Right lobe of liver (tissue), 4 donors: Measurements from ENCODE around the gene ACVR2B.

ENCODE experiments used
- CTCF ChIP-seq, 4 donors: fragments of 200-600 bp in 3 of 4; fragments of 450-650 bp in 1 of 4; IDR thresholded peaks; one replicate each; pipeline versions ENCODE4 v1.5.1 to v1.8.0; 2016 to 2022; ENCODE audit warnings: antibody characterized with exemption in 4 of 4, mild to moderate bottlenecking in 2 of 4
- POLR2A ChIP-seq: fragments of 450-650 bp; IDR thresholded peaks from one replicate; pipeline ENCODE4 v1.6.1; 2017; ENCODE audit warnings: antibody characterized with exemption, mild to moderate bottlenecking
- donor health status: DM: no; HTN: no; CAD: no.
- donor health status: DM: no; HTN: no; CAD: no.
- donor health status: DM: no; HTN: yes; CAD: no.

GRCh38 chr3:38521391-38521987 is 67.8 kb downstream of the ACVR2B start:
- TF ChIP-seq POLR2A, result no peak
- peak; percentile 84 to 95 (median 92) for TF ChIP-seq CTCF (IDR thresholded peaks at IDR 0.05)
